Activated CD4-positive, alpha-beta T cell treated with anti-CD3 and anti-CD28 coated beads, Interleukin-2, amount 10 ng/mL, durations not matched to agents 24 days and 14 days (primary cell): ENCODE measurements around the gene GALNT18. TPM values are rescaled to one million over a fixed set of nuclear protein-coding genes. Genes with fewer than 3 reads are reported as not detected.

ENCODE experiments used
- DNase-seq: peaks from one replicate; pipeline ENCODE4 v3.0.0; 2022
- H3K27ac Mint-ChIP-seq: one replicate; pipeline ENCODE4 v1.8.0; 2022; ENCODE audit warnings: mild to moderate bottlenecking, mixed read lengths
- H3K27me3 Mint-ChIP-seq: one replicate; pipeline ENCODE4 v1.8.0; 2022; ENCODE audit warnings: mixed read lengths
- H3K36me3 Mint-ChIP-seq: one replicate; pipeline ENCODE4 v1.8.0; 2022; ENCODE audit warnings: low read depth, mild to moderate bottlenecking, mixed read lengths
- H3K4me1 Mint-ChIP-seq: one replicate; pipeline ENCODE4 v1.8.0; 2021; ENCODE audit warnings: mixed read lengths
- H3K4me3 Mint-ChIP-seq: one replicate; pipeline ENCODE4 v1.8.0; 2022; ENCODE audit warnings: mild to moderate bottlenecking, moderate library complexity, mixed read lengths
- H3K9me3 Mint-ChIP-seq: one replicate; pipeline ENCODE4 v1.8.0; 2021; ENCODE audit warnings: mixed read lengths
- intact Hi-C: fragments of 100-400 bp; cut with micrococcal nuclease; formaldehyde crosslinking; loops from one replicate; pipeline ENCODE4 v1.15.1; 2023
- total RNA-seq: library from RNA; stranded (reverse); gene quantifications from 2 replicates; pipeline ENCODE4 v1.2.3, GENCODE V29; 2022

The GALNT18 gene
- total RNA-seq, 1 donor from 2014 or later = 8.6 TPM

- Mint-ChIP-seq H3K27me3 (no peaks in the 10 kb centered on the region), H3K9me3 (peaks cover 7% of the 10 kb centered on the region), H3K27ac (no peak overlapping the region), H3K4me1 (peaks cover 7% of the 10 kb centered on the region), H3K36me3 (peaks cover 2% of the 10 kb centered on the region), H3K4me3 (no peak overlapping the region)
- intact Hi-C loops = no loop called here
- no peak for DNase-seq
These were observed 311.9 kb downstream of the GALNT18 start for GRCh38 chr11:11309906-11310305.

- Mint-ChIP-seq H3K27me3 (no peaks in the 10 kb centered on the region), H3K9me3 (peaks cover 7% of the 10 kb centered on the region), H3K4me1 (peaks cover 7% of the 10 kb centered on the region), H3K36me3 (peaks cover 2% of the 10 kb centered on the region), H3K4me3 (no peak overlapping the region), H3K27ac (no peak overlapping the region)
- DNase-seq = no peak
- intact Hi-C loops = no loop called here
These were observed 313.6 kb downstream of the GALNT18 start for GRCh38 chr11:11308249-11308648.

- H3K27ac Mint-ChIP-seq = no peak overlapping the region
- no peaks in the 10 kb centered on the region for H3K27me3 Mint-ChIP-seq
- peaks cover 2% of the 10 kb centered on the region for H3K36me3 Mint-ChIP-seq
- no peak for DNase-seq
- H3K9me3 Mint-ChIP-seq = peaks cover 7% of the 10 kb centered on the region
- H3K4me3 Mint-ChIP-seq = no peak overlapping the region
- intact Hi-C loops = no loop called here
- peaks cover 7% of the 10 kb centered on the region for H3K4me1 Mint-ChIP-seq
These were observed 314.9 kb downstream of the GALNT18 start for GRCh38 chr11:11306855-11307254.

- no peak overlapping the region for H3K4me3 Mint-ChIP-seq
- intact Hi-C loops = no loop called here
These were observed 317.3 kb downstream of the GALNT18 start for GRCh38 chr11:11304550-11304949.

GRCh38 chr11:11302565-11302964, 319.2 kb downstream of the GALNT18 start:
- Mint-ChIP-seq H3K27me3 (no peaks in the 10 kb centered on the region), H3K9me3 (no peaks in the 10 kb centered on the region)
- intact Hi-C loops = no loop called here

More at GRCh38 chr11:11304550-11304949, 317.3 kb downstream of the GALNT18 start:
- Mint-ChIP-seq H3K36me3 (no peaks in the 10 kb centered on the region), H3K27me3 (no peaks in the 10 kb centered on the region), H3K4me1 (peaks cover 2% of the 10 kb centered on the region), H3K9me3 (no peaks in the 10 kb centered on the region), H3K27ac (no peak overlapping the region)
- DNase-seq = no peak

GRCh38 chr11:11301212-11301611, 320.6 kb downstream of the GALNT18 start:
- Mint-ChIP-seq H3K27me3 (no peaks in the 10 kb centered on the region), H3K4me1 (no peaks in the 10 kb centered on the region), H3K4me3 (no peak overlapping the region), H3K9me3 (no peaks in the 10 kb centered on the region), H3K36me3 (no peaks in the 10 kb centered on the region), H3K27ac (no peak overlapping the region)
- DNase-seq = no peak
- intact Hi-C loops = no loop called here

More at GRCh38 chr11:11302565-11302964, 319.2 kb downstream of the GALNT18 start:
- H3K27ac Mint-ChIP-seq = no peak overlapping the region
- H3K4me1 Mint-ChIP-seq = no peaks in the 10 kb centered on the region
- no peaks in the 10 kb centered on the region for H3K36me3 Mint-ChIP-seq
- no peak overlapping the region for H3K4me3 Mint-ChIP-seq
- DNase-seq = no peak

GRCh38 chr11:11297578-11297977, 324.2 kb downstream of the GALNT18 start:
- DNase-seq = no peak
- Mint-ChIP-seq H3K9me3 (no peaks in the 10 kb centered on the region), H3K27me3 (no peaks in the 10 kb centered on the region), H3K4me3 (no peak overlapping the region), H3K4me1 (no peaks in the 10 kb centered on the region), H3K27ac (no peak overlapping the region), H3K36me3 (no peaks in the 10 kb centered on the region)
- intact Hi-C loops = no loop called here

- Mint-ChIP-seq H3K27me3 (no peaks in the 10 kb centered on the region), H3K4me3 (no peak overlapping the region), H3K9me3 (no peaks in the 10 kb centered on the region), H3K27ac (no peak overlapping the region), H3K4me1 (no peaks in the 10 kb centered on the region), H3K36me3 (no peaks in the 10 kb centered on the region)
- intact Hi-C loops = no loop called here
- no peak for DNase-seq
These were observed 325.4 kb downstream of the GALNT18 start for GRCh38 chr11:11296434-11296833.

- Mint-ChIP-seq H3K27me3 (no peaks in the 10 kb centered on the region), H3K36me3 (no peaks in the 10 kb centered on the region), H3K4me1 (no peaks in the 10 kb centered on the region), H3K27ac (no peak overlapping the region), H3K4me3 (no peak overlapping the region), H3K9me3 (no peaks in the 10 kb centered on the region)
- no peak for DNase-seq
- intact Hi-C loops = no loop called here
These were observed 327.3 kb downstream of the GALNT18 start for GRCh38 chr11:11294551-11294855.

GRCh38 chr11:11293798-11294550, 327.8 kb downstream of the GALNT18 start:
- no peaks in the 10 kb centered on the region for H3K4me1 Mint-ChIP-seq
- intact Hi-C loops = no loop called here
- DNase-seq = no peak
- no peaks in the 10 kb centered on the region for H3K27me3 Mint-ChIP-seq
- no peaks in the 10 kb centered on the region for H3K9me3 Mint-ChIP-seq
- no peaks in the 10 kb centered on the region for H3K36me3 Mint-ChIP-seq
- no peak overlapping the region for H3K4me3 Mint-ChIP-seq
- no peak overlapping the region for H3K27ac Mint-ChIP-seq

GRCh38 chr11:11292839-11293238, 329.0 kb downstream of the GALNT18 start:
- intact Hi-C loops = no loop called here
- no peak overlapping the region for H3K27ac Mint-ChIP-seq
- no peaks in the 10 kb centered on the region for H3K4me1 Mint-ChIP-seq
- no peak for DNase-seq
- H3K9me3 Mint-ChIP-seq = no peaks in the 10 kb centered on the region
- no peaks in the 10 kb centered on the region for H3K36me3 Mint-ChIP-seq
- no peak overlapping the region for H3K4me3 Mint-ChIP-seq
- no peaks in the 10 kb centered on the region for H3K27me3 Mint-ChIP-seq

- Mint-ChIP-seq H3K36me3 (no peaks in the 10 kb centered on the region), H3K27ac (no peak overlapping the region), H3K4me1 (no peaks in the 10 kb centered on the region), H3K4me3 (no peak overlapping the region), H3K27me3 (no peaks in the 10 kb centered on the region), H3K9me3 (no peaks in the 10 kb centered on the region)
- intact Hi-C loops = no loop called here
- DNase-seq = no peak
These were observed 330.5 kb downstream of the GALNT18 start for GRCh38 chr11:11291041-11292015.

GRCh38 chr11:11290354-11290753, 331.5 kb downstream of the GALNT18 start:
- Mint-ChIP-seq H3K27ac (no peak overlapping the region), H3K27me3 (no peaks in the 10 kb centered on the region), H3K4me3 (no peak overlapping the region), H3K4me1 (no peaks in the 10 kb centered on the region), H3K36me3 (no peaks in the 10 kb centered on the region), H3K9me3 (no peaks in the 10 kb centered on the region)
- no peak for DNase-seq
- intact Hi-C loops = no loop called here

GRCh38 chr11:11289669-11290068, 332.1 kb downstream of the GALNT18 start:
- H3K4me1 Mint-ChIP-seq = no peaks in the 10 kb centered on the region
- no peaks in the 10 kb centered on the region for H3K36me3 Mint-ChIP-seq
- H3K9me3 Mint-ChIP-seq = no peaks in the 10 kb centered on the region
- H3K27ac Mint-ChIP-seq = no peak overlapping the region
- H3K27me3 Mint-ChIP-seq = no peaks in the 10 kb centered on the region
- intact Hi-C loops = no loop called here
- no peak for DNase-seq
- H3K4me3 Mint-ChIP-seq = no peak overlapping the region
